Activated naive CD4-positive, alpha-beta T cell treated with anti-CD3 and anti-CD28 coated beads for 36 hours (primary cell): ENCODE results near the gene TMA7. TPM values are rescaled to one million over a fixed set of nuclear protein-coding genes. Genes with fewer than 3 reads are reported as not detected.
"Not testable (repeated sequence)": the region's sequence is repeated elsewhere in the genome, so short reads cannot be mapped to it uniquely, and the experiment has no call there.

ENCODE experiments used
- CTCF ChIA-PET: fragments of 350-600 bp; sonication (Branson Sonifier 250); formaldehyde crosslinking; loops from one replicate; lab custom pipeline; 2021; ENCODE audit warnings: antibody characterized with exemption; lab: Charles Lee
- DNase-seq: peaks from one replicate; pipeline ENCODE4 v3.0.0-alpha.2; 2020
- H3K27ac Mint-ChIP-seq: one replicate; pipeline ENCODE4 v1.8.0; 2021; ENCODE audit warnings: mild to moderate bottlenecking, mixed read lengths
- H3K27me3 Mint-ChIP-seq: one replicate; pipeline ENCODE4 v1.8.0; 2021; ENCODE audit warnings: low read depth, mixed read lengths
- H3K36me3 Mint-ChIP-seq: one replicate; pipeline ENCODE4 v1.8.0; 2021; ENCODE audit warnings: low read depth, mixed read lengths
- H3K4me1 Mint-ChIP-seq: one replicate; pipeline ENCODE4 v1.8.0; 2021; ENCODE audit warnings: low read depth, mixed read lengths
- H3K4me3 Mint-ChIP-seq: one replicate; pipeline ENCODE4 v1.8.0; 2021; ENCODE audit warnings: mild to moderate bottlenecking, moderate library complexity, mixed read lengths
- H3K9me3 Mint-ChIP-seq: one replicate; pipeline ENCODE4 v1.8.0; 2021; ENCODE audit warnings: mixed read lengths
- intact Hi-C: fragments of 100-400 bp; cut with micrococcal nuclease; formaldehyde crosslinking; loops from one replicate; pipeline ENCODE4 v1.15.1; 2023
- total RNA-seq, 2 experiments: library from RNA; stranded (reverse); gene quantifications; one replicate each; pipeline ENCODE4 v1.2.3, GENCODE V29; 2021

Gene TMA7
- 100 to 1,000 TPM; 319 to 353 TPM for total RNA-seq

- intact Hi-C loops: loop anchor here (1.0 to 10.0 kb wide), 7 partner anchors 33 to 252 kb away; partner anchors contain the start of genes CDC25A, PFKFB4, SLC26A6 and ZNF589
- peaks cover 31% of the 10 kb centered on the region for H3K36me3 Mint-ChIP-seq
- peak within 1 kb of the TSS; percentile 96 for H3K27ac Mint-ChIP-seq
- peak within 1 kb of the TSS; percentile 93 for H3K4me3 Mint-ChIP-seq
- H3K4me1 Mint-ChIP-seq: peaks cover 44% of the 10 kb centered on the region
- H3K27me3 Mint-ChIP-seq: no peaks in the 10 kb centered on the region
- peak; percentile 100 for DNase-seq
- no peaks in the 10 kb centered on the region for H3K9me3 Mint-ChIP-seq
- CTCF ChIA-PET: interaction anchor here (0.6 to 2.3 kb wide), 12 partner anchors 9 to 251 kb away, joined by 3 to 15 read pairs (median 4); partner anchors contain the start of genes CDC25A, PLXNB1 and ZNF589
Observed at GRCh38 chr3:48439820-48440589, at the start of gene TMA7, which contains the start of gene CCDC51. TMA7 (plus strand) TSS chr3:48440257; CDS start chr3:48440297, 40 bp downstream. CCDC51 (minus strand) TSS chr3:48440119; CDS start chr3:48435128, 4,991 bp downstream.

- Mint-ChIP-seq H3K4me1 (peaks cover 5% of the 10 kb centered on the region), H3K9me3 (no peaks in the 10 kb centered on the region), H3K27ac (no peak overlapping the region), H3K36me3 (no peaks in the 10 kb centered on the region), H3K27me3 (peaks cover 6% of the 10 kb centered on the region), H3K4me3 (no peak overlapping the region)
- no peak for DNase-seq
- CTCF ChIA-PET: interaction anchor here (3.3 kb wide), 1 partner anchor 42 kb away, joined by 13 read pairs; no protein-coding TSS in a partner anchor
- intact Hi-C loops: no loop called here
Observed at GRCh38 chr3:48394391-48394790, 45.7 kb upstream of the TMA7 start.

- no peaks in the 10 kb centered on the region for H3K9me3 Mint-ChIP-seq
- H3K27ac Mint-ChIP-seq: no peak overlapping the region
- no peak for DNase-seq
- CTCF ChIA-PET: interaction anchor here (0.6 to 3.3 kb wide), 2 partner anchors 40 to 387 kb away, joined by 6 to 13 read pairs; no protein-coding TSS in a partner anchor
- peaks cover 5% of the 10 kb centered on the region for H3K4me1 Mint-ChIP-seq
- no peaks in the 10 kb centered on the region for H3K36me3 Mint-ChIP-seq
- no peak overlapping the region for H3K4me3 Mint-ChIP-seq
- H3K27me3 Mint-ChIP-seq: peaks cover 4% of the 10 kb centered on the region
- intact Hi-C loops: no loop called here
Observed at GRCh38 chr3:48395714-48396113, 44.3 kb upstream of the TMA7 start.

- H3K27me3 Mint-ChIP-seq: peaks cover 4% of the 10 kb centered on the region
- peaks cover 5% of the 10 kb centered on the region for H3K4me1 Mint-ChIP-seq
- H3K9me3 Mint-ChIP-seq: no peaks in the 10 kb centered on the region
- no peak overlapping the region for H3K27ac Mint-ChIP-seq
- CTCF ChIA-PET: interaction anchor here (0.9 to 11.9 kb wide), 2 partner anchors 39 to 126 kb away, joined by 3 to 162 read pairs; no protein-coding TSS in a partner anchor
- H3K36me3 Mint-ChIP-seq: no peaks in the 10 kb centered on the region
- intact Hi-C loops: no loop called here
- H3K4me3 Mint-ChIP-seq: no peak overlapping the region
- DNase-seq: no peak
Observed at GRCh38 chr3:48397767-48398681, 42.0 kb upstream of the TMA7 start.

- Mint-ChIP-seq H3K9me3 (no peaks in the 10 kb centered on the region), H3K4me3 (no peak overlapping the region), H3K27me3 (peaks cover 4% of the 10 kb centered on the region), H3K27ac (no peak overlapping the region), H3K36me3 (no peaks in the 10 kb centered on the region), H3K4me1 (peaks cover 5% of the 10 kb centered on the region)
- no peak for DNase-seq
- intact Hi-C loops: no loop called here
- CTCF ChIA-PET: interaction anchor here (0.9 to 11.9 kb wide), 5 partner anchors 38 to 158 kb away, joined by 3 to 162 read pairs (median 64); partner anchors contain the start of genes NME6 and PFKFB4
Observed at GRCh38 chr3:48398701-48399386, 41.2 kb upstream of the TMA7 start.

GRCh38 chr3:48399387-48400172, 40.5 kb upstream of the TMA7 start:
- intact Hi-C loops: loop anchor here (2.0 kb wide), 2 partner anchors 127 to 287 kb away; no protein-coding TSS in a partner anchor
- H3K9me3 Mint-ChIP-seq: no peaks in the 10 kb centered on the region
- CTCF ChIA-PET: interaction anchor here (0.6 to 11.9 kb wide), 15 partner anchors 10 to 222 kb away, joined by 3 to 162 read pairs (median 9); partner anchors contain the start of genes NME6, PFKFB4 and TMEM89
- no peak overlapping the region for H3K27ac Mint-ChIP-seq
- H3K36me3 Mint-ChIP-seq: no peaks in the 10 kb centered on the region
- no peak for DNase-seq
- H3K4me1 Mint-ChIP-seq: peaks cover 2% of the 10 kb centered on the region
- peaks cover 4% of the 10 kb centered on the region for H3K27me3 Mint-ChIP-seq
- H3K4me3 Mint-ChIP-seq: no peak overlapping the region

GRCh38 chr3:48400824-48401433, 39.1 kb upstream of the TMA7 start:
- CTCF ChIA-PET: interaction anchor here (0.5 to 11.9 kb wide), 50 partner anchors 9 to 339 kb away, joined by 3 to 162 read pairs (median 5); partner anchors contain the start of genes ATRIP, CCDC51, FBXW12 and NCKIPSD
- Mint-ChIP-seq H3K4me3 (no peak overlapping the region), H3K27me3 (peaks cover under 1% of the 10 kb centered on the region), H3K36me3 (no peaks in the 10 kb centered on the region), H3K27ac (no peak overlapping the region), H3K9me3 (no peaks in the 10 kb centered on the region), H3K4me1 (no peaks in the 10 kb centered on the region)
- peak; percentile 77 for DNase-seq
- intact Hi-C loops: loop anchor here (1.0 to 2.0 kb wide), 6 partner anchors 35 to 286 kb away; partner anchors contain the start of gene UQCRC1

GRCh38 chr3:48401434-48401901, 38.6 kb upstream of the TMA7 start:
- not testable (repeated sequence) for DNase-seq, H3K36me3 Mint-ChIP-seq, H3K4me3 Mint-ChIP-seq, H3K27me3 Mint-ChIP-seq, H3K4me1 Mint-ChIP-seq, H3K9me3 Mint-ChIP-seq, H3K27ac Mint-ChIP-seq
- intact Hi-C loops: loop anchor here (1.0 to 2.0 kb wide), 6 partner anchors 35 to 285 kb away; partner anchors contain the start of gene UQCRC1
- CTCF ChIA-PET: interaction anchor here (0.6 to 11.9 kb wide), 40 partner anchors 10 to 524 kb away, joined by 3 to 162 read pairs (median 5); partner anchors contain the start of genes ATRIP, CCDC51, FBXW12 and NCKIPSD

- Mint-ChIP-seq H3K27ac (no peak overlapping the region), H3K27me3 (no peaks in the 10 kb centered on the region), H3K4me3 (no peak overlapping the region), H3K9me3 (no peaks in the 10 kb centered on the region), H3K36me3 (no peaks in the 10 kb centered on the region), H3K4me1 (no peaks in the 10 kb centered on the region)
- CTCF ChIA-PET: interaction anchor here (0.6 to 11.9 kb wide), 10 partner anchors 16 to 525 kb away, joined by 3 to 162 read pairs (median 4); partner anchors contain the start of gene PFKFB4
- intact Hi-C loops: no loop called here
- DNase-seq: no peak
Observed at GRCh38 chr3:48402281-48402732, 37.8 kb upstream of the TMA7 start.

- no peaks in the 10 kb centered on the region for H3K36me3 Mint-ChIP-seq
- H3K9me3 Mint-ChIP-seq: no peaks in the 10 kb centered on the region
- no peaks in the 10 kb centered on the region for H3K27me3 Mint-ChIP-seq
- no peak for DNase-seq
- H3K27ac Mint-ChIP-seq: no peak overlapping the region
- H3K4me1 Mint-ChIP-seq: no peaks in the 10 kb centered on the region
- H3K4me3 Mint-ChIP-seq: no peak overlapping the region
- intact Hi-C loops: no loop called here
- CTCF ChIA-PET: interaction anchor here (0.7 to 11.9 kb wide), 6 partner anchors 30 to 208 kb away, joined by 3 to 162 read pairs (median 34); partner anchors contain the start of gene PFKFB4
Observed at GRCh38 chr3:48402907-48403306, 37.1 kb upstream of the TMA7 start.
